ENCODE measurements around the gene MAGI2. TPM values are rescaled to one million over a fixed set of nuclear protein-coding genes. Genes with fewer than 3 reads are reported as not detected.

The MAGI2 gene
- total RNA-seq, 1 donor from 2014 or later = 6.9 TPM

DNA sequence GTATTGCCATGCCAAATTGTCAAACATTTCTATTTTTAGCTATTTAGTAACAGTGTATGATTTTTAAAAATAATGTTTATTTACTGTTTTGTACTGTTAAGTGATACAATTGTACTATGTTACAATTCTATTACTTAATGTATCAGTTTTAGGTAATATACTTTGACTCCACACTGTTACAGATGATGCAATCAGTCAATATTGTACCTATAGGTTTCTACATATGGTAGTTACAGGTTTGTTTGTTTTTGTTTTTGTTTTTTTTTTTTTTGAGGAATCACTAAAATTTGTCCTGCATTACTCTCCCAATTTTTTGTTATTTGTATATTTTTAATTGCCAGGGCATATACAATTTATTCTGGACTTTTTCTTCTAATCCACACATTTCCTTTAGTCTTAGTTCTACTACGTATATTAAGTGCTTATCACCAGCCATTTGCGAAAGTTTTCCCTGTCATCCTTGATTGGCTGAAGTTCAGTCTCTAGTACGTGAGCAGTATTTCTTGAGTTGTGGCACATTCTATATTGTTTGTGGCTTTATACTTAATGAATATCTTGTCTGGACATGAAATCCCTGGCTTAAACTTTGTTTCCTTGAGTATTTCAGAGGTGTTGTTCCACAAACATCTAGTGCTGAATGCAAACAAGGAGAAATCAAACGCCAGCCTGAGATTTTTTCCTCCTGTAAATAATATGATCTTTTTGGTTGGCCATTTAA lies 114.1 kb downstream of the MAGI2 start:
- TF ChIP-seq, protein P1, sequence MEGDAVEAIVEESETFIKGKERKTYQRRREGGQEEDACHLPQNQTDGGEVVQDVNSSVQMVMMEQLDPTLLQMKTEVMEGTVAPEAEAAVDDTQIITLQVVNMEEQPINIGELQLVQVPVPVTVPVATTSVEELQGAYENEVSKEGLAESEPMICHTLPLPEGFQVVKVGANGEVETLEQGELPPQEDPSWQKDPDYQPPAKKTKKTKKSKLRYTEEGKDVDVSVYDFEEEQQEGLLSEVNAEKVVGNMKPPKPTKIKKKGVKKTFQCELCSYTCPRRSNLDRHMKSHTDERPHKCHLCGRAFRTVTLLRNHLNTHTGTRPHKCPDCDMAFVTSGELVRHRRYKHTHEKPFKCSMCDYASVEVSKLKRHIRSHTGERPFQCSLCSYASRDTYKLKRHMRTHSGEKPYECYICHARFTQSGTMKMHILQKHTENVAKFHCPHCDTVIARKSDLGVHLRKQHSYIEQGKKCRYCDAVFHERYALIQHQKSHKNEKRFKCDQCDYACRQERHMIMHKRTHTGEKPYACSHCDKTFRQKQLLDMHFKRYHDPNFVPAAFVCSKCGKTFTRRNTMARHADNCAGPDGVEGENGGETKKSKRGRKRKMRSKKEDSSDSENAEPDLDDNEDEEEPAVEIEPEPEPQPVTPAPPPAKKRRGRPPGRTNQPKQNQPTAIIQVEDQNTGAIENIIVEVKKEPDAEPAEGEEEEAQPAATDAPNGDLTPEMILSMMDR (IDR thresholded peaks at IDR 0.05) = no peak
- TF ChIP-seq POLR2AphosphoS5 (IDR thresholded peaks at IDR 0.05; ENCODE audit: insufficient read depth in 1 of 2, low read depth in 1 of 2) (no peak), POLR2A (IDR thresholded peaks at IDR 0.05) (no peak)
- no peak overlapping the region for H3K27ac ChIP-seq
- H3K4me3 ChIP-seq = no peak overlapping the region
- intact Hi-C loops (cut with DNase I) = no loop called here
- no peaks in the 10 kb centered on the region for H3K4me1 ChIP-seq
- DNase-seq (ENCODE audit: extremely low spot score in 2 of 2) = no peak
- H3K36me3 ChIP-seq = no peaks in the 10 kb centered on the region
- H3K9me3 ChIP-seq = no peaks in the 10 kb centered on the region
- H3K27me3 ChIP-seq = no peaks in the 10 kb centered on the region

DNA sequence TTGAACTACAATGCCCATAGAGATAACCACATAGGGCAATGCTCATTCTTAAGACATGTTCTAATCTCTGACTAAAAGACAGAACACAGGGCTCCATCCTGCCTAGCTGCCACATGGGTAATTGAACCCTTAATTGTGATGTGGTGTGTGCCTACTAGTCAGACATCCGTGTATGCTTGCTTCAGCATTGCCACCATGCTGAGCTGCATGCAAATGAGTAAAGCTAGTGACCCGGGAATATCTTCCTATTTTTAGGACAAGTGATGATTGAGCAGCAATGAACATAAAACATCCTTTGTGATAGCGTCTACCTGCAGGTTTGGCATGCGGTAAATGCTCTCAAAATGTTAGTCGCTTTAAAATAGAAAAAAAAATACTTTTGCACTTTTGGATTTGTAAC lies 115.8 kb downstream of the MAGI2 start:
- H3K4me1 ChIP-seq = no peaks in the 10 kb centered on the region
- TF ChIP-seq POLR2AphosphoS5 (IDR thresholded peaks at IDR 0.05; ENCODE audit: insufficient read depth in 1 of 2, low read depth in 1 of 2) = no peak
- no peak for TF ChIP-seq POLR2A (IDR thresholded peaks at IDR 0.05)
- TF ChIP-seq, protein P1 (IDR thresholded peaks at IDR 0.05) = no peak
- H3K36me3 ChIP-seq = no peaks in the 10 kb centered on the region
- no peak overlapping the region for H3K4me3 ChIP-seq
- H3K27ac ChIP-seq = no peak overlapping the region
- DNase-seq (ENCODE audit: extremely low spot score in 2 of 2) = no peak
- no peaks in the 10 kb centered on the region for H3K27me3 ChIP-seq
- intact Hi-C loops (cut with DNase I) = no loop called here
- H3K9me3 ChIP-seq = no peaks in the 10 kb centered on the region

DNA sequence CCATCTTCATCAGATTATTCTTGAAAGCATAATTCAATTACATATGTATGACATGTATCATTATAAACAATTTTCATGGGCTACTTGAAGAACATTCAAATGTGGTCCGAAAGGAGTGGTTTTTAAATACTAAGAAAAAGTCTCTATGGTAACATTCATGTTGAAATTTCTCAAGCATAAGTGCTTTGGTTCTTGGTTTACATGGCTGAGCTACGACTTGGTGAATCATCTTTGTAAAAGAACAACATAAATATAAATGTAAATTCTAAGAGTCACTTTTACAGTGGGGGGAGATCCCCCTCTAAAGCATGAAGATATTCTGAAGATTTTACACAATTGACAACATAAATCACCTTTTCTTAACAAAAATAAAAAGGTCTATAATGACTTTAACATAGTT lies 118.6 kb downstream of the MAGI2 start:
- no peak for TF ChIP-seq POLR2A (IDR thresholded peaks at IDR 0.05)
- no peak for TF ChIP-seq POLR2AphosphoS5 (IDR thresholded peaks at IDR 0.05; ENCODE audit: insufficient read depth in 1 of 2, low read depth in 1 of 2)
- TF ChIP-seq, protein P1 (IDR thresholded peaks at IDR 0.05) = no peak
- Histone ChIP-seq H3K27me3 (no peaks in the 10 kb centered on the region), H3K4me1 (no peaks in the 10 kb centered on the region), H3K27ac (no peak overlapping the region), H3K9me3 (no peaks in the 10 kb centered on the region), H3K4me3 (no peak overlapping the region), H3K36me3 (no peaks in the 10 kb centered on the region)
- no peak for DNase-seq (ENCODE audit: extremely low spot score in 2 of 2)
- intact Hi-C loops (cut with DNase I) = no loop called here

DNA sequence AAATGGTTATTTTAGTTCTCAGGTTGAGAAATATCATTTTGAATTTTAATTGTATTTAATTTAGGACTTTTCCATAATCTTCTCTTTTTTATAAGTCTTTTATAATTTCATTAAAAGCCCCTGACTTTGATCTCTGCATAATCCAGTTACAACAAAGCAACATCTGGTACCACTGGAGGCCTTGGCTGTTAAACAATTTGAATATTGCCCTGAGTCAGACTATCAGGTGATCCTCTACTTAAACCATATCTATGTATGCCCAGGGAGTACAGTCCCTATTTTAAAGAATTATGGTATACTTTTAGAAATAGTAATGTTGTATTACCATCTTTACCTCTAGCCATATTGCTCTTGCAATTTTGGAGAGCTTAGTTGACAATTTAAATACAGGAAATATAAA lies 119.1 kb downstream of the MAGI2 start:
- no peak overlapping the region for H3K4me3 ChIP-seq
- H3K4me1 ChIP-seq = no peaks in the 10 kb centered on the region
- no peak overlapping the region for H3K27ac ChIP-seq
- intact Hi-C loops (cut with DNase I) = no loop called here
- TF ChIP-seq POLR2A (IDR thresholded peaks at IDR 0.05) (no peak), POLR2AphosphoS5 (IDR thresholded peaks at IDR 0.05; ENCODE audit: insufficient read depth in 1 of 2, low read depth in 1 of 2) (no peak)
- TF ChIP-seq, protein P1 (IDR thresholded peaks at IDR 0.05) = no peak
- DNase-seq (ENCODE audit: extremely low spot score in 2 of 2) = no peak
- no peaks in the 10 kb centered on the region for H3K9me3 ChIP-seq
- no peaks in the 10 kb centered on the region for H3K27me3 ChIP-seq
- no peaks in the 10 kb centered on the region for H3K36me3 ChIP-seq

DNA sequence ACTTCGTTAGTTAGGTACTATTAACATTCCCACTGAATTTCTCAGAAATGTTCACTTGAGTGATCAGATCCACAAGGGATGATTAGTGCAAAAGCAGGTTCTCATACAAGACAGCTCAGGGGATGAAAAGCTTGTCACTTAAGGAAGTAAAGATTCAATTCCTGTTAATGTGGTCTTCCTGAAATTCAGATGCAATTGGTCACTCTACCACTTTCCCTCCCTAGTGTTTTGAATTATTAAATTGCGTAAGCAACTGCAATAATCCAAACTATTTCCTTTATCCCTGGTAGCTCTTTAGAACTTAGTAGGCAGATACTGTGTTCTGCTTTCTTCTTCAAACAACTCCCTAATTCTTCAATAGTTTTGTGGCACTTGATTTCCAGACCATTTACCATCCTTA lies 121.4 kb downstream of the MAGI2 start:
- Histone ChIP-seq H3K27ac (no peak overlapping the region), H3K9me3 (no peaks in the 10 kb centered on the region), H3K27me3 (no peaks in the 10 kb centered on the region), H3K4me3 (no peak overlapping the region), H3K4me1 (no peaks in the 10 kb centered on the region), H3K36me3 (no peaks in the 10 kb centered on the region)
- intact Hi-C loops (cut with DNase I) = no loop called here
- TF ChIP-seq POLR2AphosphoS5 (IDR thresholded peaks at IDR 0.05; ENCODE audit: insufficient read depth in 1 of 2, low read depth in 1 of 2) (no peak), POLR2A (IDR thresholded peaks at IDR 0.05) (no peak)
- TF ChIP-seq, protein P1 (IDR thresholded peaks at IDR 0.05) = no peak
- no peak for DNase-seq (ENCODE audit: extremely low spot score in 2 of 2)
